ENCODE measurements around the gene PHETA1. TPM values are rescaled to one million over a fixed set of nuclear protein-coding genes. Genes with fewer than 3 reads are reported as not detected.

The PHETA1 gene
- total and polyA plus RNA-seq, 2 of the 13 experiments (the other 11 are each of a cell fraction or from before 2014, with no cell fraction given) = 11.3 to 20.8 TPM

GRCh38 chr12:111352296-111352993, 16.4 kb downstream of the PHETA1 start:
- H3K36me3 ChIP-seq (replicated peaks in 1 of 2; ENCODE audit: control insufficient read depth in 1 of 2, insufficient read depth in 2 of 2, low read length in 2 of 2) = no peaks in the 10 kb centered on the region
- no peaks in the 10 kb centered on the region for H3K79me2 ChIP-seq (ENCODE audit: insufficient read depth, low read length)
- no peak overlapping the region for H3K4me2 ChIP-seq (ENCODE audit: low read depth, low read length)
- ChIA-PET POLR2A (no interaction called here), CTCF (ENCODE audit: low intra/inter-chr PET ratio, low total read pairs) (interaction anchor here (0.5 kb wide), 1 partner anchor 176 kb away, joined by 3 read pairs; no protein-coding TSS in a partner anchor)
- H2AFZ ChIP-seq (ENCODE audit: low read length) = no peak overlapping the region
- WGBS (ENCODE audit: low lambda C conversion rate) = 58% methylated on average over 7 of the region's 9 CpGs
- DNase-seq (ENCODE audit: low spot score) (no peak), FAIRE-seq (no peak), ATAC-seq (no peak)
- H3K27ac ChIP-seq (ENCODE audit: extremely low read length, insufficient read depth, low read length) = no peak overlapping the region
- no peak overlapping the region for H3K4me3 ChIP-seq (replicated peaks in 1 of 3; ENCODE audit: insufficient read depth in 1 of 3, low read depth in 2 of 3, low read length in 3 of 3)
- H4K20me1 ChIP-seq (ENCODE audit: insufficient read depth, low read length) = no peaks in the 10 kb centered on the region
- H3K27me3 ChIP-seq (ENCODE audit: control insufficient read depth in 1 of 2, insufficient read depth in 2 of 2, low read length in 2 of 2) = peaks cover 1 to 6% of the 10 kb centered on the region in 2 experiments; a peak in 2 of 5 replicates
- in situ Hi-C loops (cut with HindIII; ENCODE audit: extremely low pct_ligation_motif_present, low pct_unique_long_range_greater_than_20kb) = no loop called here
- no peaks in the 10 kb centered on the region for H3K4me1 ChIP-seq (ENCODE audit: insufficient read depth, low read length)
- peaks cover 5% of the 10 kb centered on the region for H3K9me3 ChIP-seq (ENCODE audit: low read length)
- intact Hi-C loops (cut with micrococcal nuclease; ENCODE audit: unreplicated experiment) = no loop called here
- BruUV-seq (replicated peaks) = no TSS peak
- no peak for TF ChIP-seq GTF3A (CRISPR knock-in tag; conservative IDR thresholded peaks at IDR 0.05)
- no peak for TF ChIP-seq GPN1 (CRISPR knock-in tag; IDR thresholded peaks at IDR 0.05; ENCODE audit: borderline replicate concordance)
- no peak for TF ChIP-seq ZBTB25 (CRISPR knock-in tag; IDR thresholded peaks at IDR 0.05)
- no peak for TF ChIP-seq ARNTL (CRISPR knock-in tag; IDR thresholded peaks at IDR 0.05)
- TF ChIP-seq ZKSCAN1 (IDR thresholded peaks at IDR 0.05; ENCODE audit: low read length) = no peak
- TF ChIP-seq AKNA (CRISPR knock-in tag; IDR thresholded peaks at IDR 0.05; ENCODE audit: borderline replicate concordance) = no peak
- no peak for TF ChIP-seq MLLT10 (CRISPR knock-in tag; IDR thresholded peaks at IDR 0.05)
- no peak for TF ChIP-seq TCF7 (IDR thresholded peaks at IDR 0.05; ENCODE audit: low read depth)
- TF ChIP-seq HMGA1 (CRISPR knock-in tag; conservative IDR thresholded peaks at IDR 0.05) = no peak
- TF ChIP-seq PBX2 (CRISPR knock-in tag; IDR thresholded peaks at IDR 0.05) = no peak
- TF ChIP-seq ZNF230 (CRISPR knock-in tag; IDR thresholded peaks at IDR 0.05) = no peak
- TF ChIP-seq ZSCAN5A (CRISPR knock-in tag; IDR thresholded peaks at IDR 0.05; ENCODE audit: borderline replicate concordance) = no peak
- H3K9ac ChIP-seq (ENCODE audit: insufficient read depth, low read depth, low read length) = no peak overlapping the region
